B cell (primary cell): ENCODE results near the gene MYOM1. TPM values are rescaled to one million over a fixed set of nuclear protein-coding genes. Genes with fewer than 3 reads are reported as not detected.

Experiments
- ATAC-seq: fragments of 200-7000 bp; cut with Tn5 transposase; one replicate; pipeline ENCODE4 v1.10.0; 2021; ENCODE audit warnings: low read depth, mild to moderate bottlenecking, moderate number of reproducible peaks, moderate library complexity
- CTCF ChIA-PET: fragments of 350-600 bp; sonication (Branson Sonifier 250); formaldehyde crosslinking; loops from one replicate; lab custom pipeline; 2021; ENCODE audit warnings: antibody characterized with exemption, inconsistent platforms; lab: Charles Lee
- POLR2A ChIA-PET: fragments of 350-600 bp; sonication (Branson Sonifier 250); formaldehyde crosslinking; loops from one replicate; lab custom pipeline; 2021; ENCODE audit warnings: antibody characterized with exemption; lab: Charles Lee
- DNase-seq: peaks from one replicate; pipeline ENCODE4 v3.0.0; 2013
- H2AFZ ChIP-seq: 2 replicates; pipeline ENCODE4 v1.6.1; 2012; ENCODE audit warnings: mild to moderate bottlenecking, low read depth, low read length; ENCODE audit not compliant: insufficient read depth, poor library complexity, severe bottlenecking
- H3K27ac ChIP-seq, 2 donors: 1 replicate in 1 of 2; 2 replicates in 1 of 2; pipeline ENCODE4 v1.5.1; 2012 to 2013; ENCODE audit warnings: low read length in 2 of 2, mild to moderate bottlenecking in 2 of 2, moderate library complexity in 1 of 2
- H3K27me3 ChIP-seq, 4 experiments: fragments of 200-600 bp in 1 of 4; sonication (generic) in 1 of 4; replicated peaks in 1 of 4; 1 replicate in 2 of 4; 2 replicates in 2 of 4; pipeline versions ENCODE4 v1.6.1 to v1.7.0; 2013 to 2016; ENCODE audit warnings: low read length in 3 of 4, mild to moderate bottlenecking in 2 of 4, mixed read lengths in 1 of 4, moderate library complexity in 1 of 4; ENCODE audit not compliant: insufficient read depth in 4 of 4, control insufficient read depth in 3 of 4; ENCODE audit errors: control extremely low read depth in 1 of 4
- H3K36me3 ChIP-seq, 2 experiments: replicated peaks in 1 of 2; 1 replicate in 1 of 2; 2 replicates in 1 of 2; pipeline versions ENCODE4 v1.6.1 to v1.7.1; 2013; ENCODE audit warnings: low read length in 1 of 2; ENCODE audit not compliant: insufficient read depth in 2 of 2, control insufficient read depth in 1 of 2; ENCODE audit errors: control extremely low read depth in 1 of 2, extremely low read depth in 1 of 2
- H3K4me1 ChIP-seq, 2 donors: fragments of 200-600 bp in 1 of 2; sonication (generic) in 1 of 2; 1 replicate in 1 of 2; 2 replicates in 1 of 2; pipeline versions ENCODE4 v1.5.1 to v1.6.1; 2013 to 2017; ENCODE audit warnings: low read length in 2 of 2; ENCODE audit not compliant: control insufficient read depth in 2 of 2, insufficient read depth in 2 of 2
- H3K4me2 ChIP-seq: replicated peaks from 2 replicates; pipeline ENCODE3; 2012; ENCODE audit warnings: mild to moderate bottlenecking, low read depth, low read length; ENCODE audit not compliant: poor library complexity, severe bottlenecking
- H3K4me3 ChIP-seq, 5 experiments: fragments of 200-600 bp in 1 of 5; sonication (generic) in 1 of 5; 1 replicate in 3 of 5; 2 replicates in 2 of 5; pipeline versions ENCODE4 v1.5.1 to v1.7.0; 2011 to 2016; ENCODE audit warnings: low read length in 4 of 5, mild to moderate bottlenecking in 4 of 5, low read depth in 2 of 5, control low read depth in 1 of 5, moderate library complexity in 1 of 5; ENCODE audit not compliant: insufficient read depth in 1 of 5; ENCODE audit errors: control extremely low read depth in 1 of 5, extremely low read depth in 1 of 5
- H3K79me2 ChIP-seq: fragments of 200-600 bp; sonication (generic); one replicate; pipeline ENCODE4 v1.6.0; 2016; ENCODE audit warnings: low read length; ENCODE audit not compliant: control insufficient read depth, insufficient read depth
- H3K9ac ChIP-seq: fragments of 200-600 bp; sonication (generic); 2 replicates; pipeline ENCODE4 v1.6.1; 2017; ENCODE audit warnings: mild to moderate bottlenecking, low read length, moderate library complexity
- H3K9me3 ChIP-seq, 3 donors: one replicate each; pipeline versions ENCODE4 v1.6.1 to v1.7.1; 2013; ENCODE audit warnings: low read length in 2 of 3; ENCODE audit not compliant: control insufficient read depth in 2 of 3, insufficient read depth in 1 of 3; ENCODE audit errors: control extremely low read depth in 1 of 3
- H4K20me1 ChIP-seq: 2 replicates; pipeline ENCODE4 v1.6.0; 2012; ENCODE audit warnings: mild to moderate bottlenecking, low read length; ENCODE audit not compliant: insufficient read depth, control insufficient read depth, poor library complexity, severe bottlenecking
- H3K27ac Mint-ChIP-seq: one replicate; pipeline ENCODE4 v1.8.0; 2021; ENCODE audit warnings: mixed read lengths
- H3K27me3 Mint-ChIP-seq: one replicate; pipeline ENCODE4 v1.8.0; 2021; ENCODE audit warnings: mixed read lengths
- H3K4me1 Mint-ChIP-seq: one replicate; pipeline ENCODE4 v1.8.0; 2021; ENCODE audit warnings: mixed read lengths
- H3K4me3 Mint-ChIP-seq: one replicate; pipeline ENCODE4 v1.8.0; 2021; ENCODE audit warnings: mixed read lengths
- H3K9me3 Mint-ChIP-seq: one replicate; pipeline ENCODE4 v1.8.0; 2022; ENCODE audit warnings: mixed read lengths; ENCODE audit not compliant: insufficient read depth
- EZH2 ChIP-seq: IDR thresholded peaks from 2 replicates; pipeline ENCODE4 v1.6.1; 2012; ENCODE audit warnings: borderline replicate concordance, low read depth, mild to moderate bottlenecking, moderate library complexity, low read length; ENCODE audit not compliant: insufficient read depth, poor library complexity, severe bottlenecking
- WGBS: methylation state at CpG from one replicate; pipeline ENCODE4 v1.1.5; 2013; ENCODE audit warnings: missing lambda C conversion rate; ENCODE audit not compliant: insufficient coverage; 5-methylcytosine and 5-hydroxymethylcytosine counted together
- intact Hi-C: fragments of 100-400 bp; cut with micrococcal nuclease; formaldehyde crosslinking; loops from one replicate; pipeline ENCODE4 v1.10.0; 2022
- polyA plus RNA-seq: library from polyadenylated mRNA; depleted of rRNA; stranded (reverse); fragments of >200 nt; gene quantifications from 2 replicates; pipeline ENCODE4 v1.2.3, GENCODE V29; 2012
- total RNA-seq, 2 donors: library from RNA; stranded (reverse); fragments of 120-200 nt in 1 of 2; gene quantifications; 1 replicate in 1 of 2; 2 replicates in 1 of 2; pipeline versions ENCODE4 v1.2.3 to v1.2.4, GENCODE V29; 2013 to 2022
- TF ChIP-seq, protein P1 (sequence below): fragments of 200-600 bp; IDR thresholded peaks from one replicate; pipeline ENCODE4 v1.8.0; 2022; ENCODE audit warnings: antibody characterized with exemption, mild to moderate bottlenecking

Gene MYOM1
- total and polyA plus RNA-seq, 2 donors (not counting 1 experiment from before 2014, with no cell fraction given): 1.5 to 12.8 TPM

DNA sequence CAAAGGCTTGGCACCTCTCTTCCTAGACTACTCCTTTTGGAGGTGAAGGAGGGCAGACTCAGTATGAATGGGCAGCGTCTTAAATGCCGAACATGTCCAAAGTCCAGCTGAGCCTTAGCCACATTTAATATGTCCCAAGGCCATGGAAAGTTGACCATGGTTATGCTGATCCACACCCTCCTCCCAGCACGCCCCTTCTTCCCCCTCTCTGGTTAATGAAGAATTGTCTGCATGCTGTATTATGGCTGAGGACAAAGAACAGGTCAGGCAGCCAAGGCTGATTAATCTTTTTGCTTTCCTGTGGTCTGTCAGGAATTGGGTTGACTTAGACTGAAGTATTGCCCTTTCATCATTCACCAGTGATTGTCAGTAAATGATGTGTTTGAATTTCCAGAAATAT, 5.8 kb upstream of the MYOM1 start:
- POLR2A ChIA-PET: no interaction called here

DNA sequence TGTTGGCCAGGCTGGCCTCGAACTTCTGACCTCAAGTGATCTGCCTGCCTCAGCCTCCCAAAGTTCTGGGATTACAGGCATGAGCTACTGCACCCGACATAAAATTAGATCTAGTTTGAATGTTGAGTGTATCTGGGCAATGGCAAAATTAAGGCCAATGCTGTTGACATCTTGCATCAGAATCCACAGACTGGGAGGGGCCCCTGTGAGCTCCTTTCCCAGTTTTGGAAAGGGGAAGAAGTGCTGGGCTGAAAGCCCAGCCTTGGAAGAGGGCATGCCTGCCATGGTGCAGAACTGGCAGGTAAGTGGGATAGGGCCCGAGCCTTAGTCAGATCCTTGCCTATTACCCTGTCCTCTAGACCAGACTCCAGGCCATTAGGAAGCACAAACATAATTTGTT, 4.5 kb upstream of the MYOM1 start:
- no peaks in the 10 kb centered on the region for H3K36me3 ChIP-seq
- no peaks in the 10 kb centered on the region for H3K4me1 ChIP-seq
- Mint-ChIP-seq H3K4me1 (no peaks in the 10 kb centered on the region), H3K27ac (no peak overlapping the region), H3K9me3 (no peaks in the 10 kb centered on the region), H3K4me3 (no peak overlapping the region), H3K27me3 (no peaks in the 10 kb centered on the region)
- intact Hi-C loops: no loop called here
- H3K9me3 ChIP-seq: no peaks in the 10 kb centered on the region
- TF ChIP-seq EZH2: no peak
- TF ChIP-seq, protein P1, sequence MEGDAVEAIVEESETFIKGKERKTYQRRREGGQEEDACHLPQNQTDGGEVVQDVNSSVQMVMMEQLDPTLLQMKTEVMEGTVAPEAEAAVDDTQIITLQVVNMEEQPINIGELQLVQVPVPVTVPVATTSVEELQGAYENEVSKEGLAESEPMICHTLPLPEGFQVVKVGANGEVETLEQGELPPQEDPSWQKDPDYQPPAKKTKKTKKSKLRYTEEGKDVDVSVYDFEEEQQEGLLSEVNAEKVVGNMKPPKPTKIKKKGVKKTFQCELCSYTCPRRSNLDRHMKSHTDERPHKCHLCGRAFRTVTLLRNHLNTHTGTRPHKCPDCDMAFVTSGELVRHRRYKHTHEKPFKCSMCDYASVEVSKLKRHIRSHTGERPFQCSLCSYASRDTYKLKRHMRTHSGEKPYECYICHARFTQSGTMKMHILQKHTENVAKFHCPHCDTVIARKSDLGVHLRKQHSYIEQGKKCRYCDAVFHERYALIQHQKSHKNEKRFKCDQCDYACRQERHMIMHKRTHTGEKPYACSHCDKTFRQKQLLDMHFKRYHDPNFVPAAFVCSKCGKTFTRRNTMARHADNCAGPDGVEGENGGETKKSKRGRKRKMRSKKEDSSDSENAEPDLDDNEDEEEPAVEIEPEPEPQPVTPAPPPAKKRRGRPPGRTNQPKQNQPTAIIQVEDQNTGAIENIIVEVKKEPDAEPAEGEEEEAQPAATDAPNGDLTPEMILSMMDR: no peak
- H3K4me2 ChIP-seq: no peak overlapping the region
- ATAC-seq: no peak
- H2AFZ ChIP-seq: no peak overlapping the region
- POLR2A ChIA-PET: no interaction called here
- H4K20me1 ChIP-seq: no peaks in the 10 kb centered on the region
- WGBS: 94% methylated on average over 2 of the region's 3 CpGs
- DNase-seq: no peak
- H3K4me3 ChIP-seq: no peak overlapping the region
- CTCF ChIA-PET: interaction anchor here (1.3 kb wide), 1 partner anchor 370 kb away, joined by 3 read pairs; no protein-coding TSS in a partner anchor
- no peak overlapping the region for H3K27ac ChIP-seq
- no peaks in the 10 kb centered on the region for H3K27me3 ChIP-seq
- no peak overlapping the region for H3K9ac ChIP-seq
- H3K79me2 ChIP-seq: no peaks in the 10 kb centered on the region

More for the DNA sequence above, 5.8 kb upstream of the MYOM1 start:
- no peak overlapping the region for H3K9ac ChIP-seq
- H3K27me3 ChIP-seq: no peaks in the 10 kb centered on the region
- TF ChIP-seq EZH2: no peak
- TF ChIP-seq, protein P1: no peak
- no peak overlapping the region for H3K4me3 ChIP-seq
- no peaks in the 10 kb centered on the region for H3K9me3 Mint-ChIP-seq
- no peak overlapping the region for H2AFZ ChIP-seq
- DNase-seq (no peak), ATAC-seq (no peak)
- no peaks in the 10 kb centered on the region for H4K20me1 ChIP-seq
- no peak overlapping the region for H3K27ac ChIP-seq
- H3K27me3 Mint-ChIP-seq: no peaks in the 10 kb centered on the region
- H3K27ac Mint-ChIP-seq: no peak overlapping the region
- CTCF ChIA-PET: interaction anchor here (1.1 kb wide), 1 partner anchor 231 kb away, joined by 3 read pairs; no protein-coding TSS in a partner anchor
- H3K79me2 ChIP-seq: no peaks in the 10 kb centered on the region
- no CpG with 5 or more reads among the region's 3 CpGs for WGBS
- no peaks in the 10 kb centered on the region for H3K4me1 Mint-ChIP-seq
- no peak overlapping the region for H3K4me2 ChIP-seq
- H3K4me3 Mint-ChIP-seq: no peak overlapping the region
- H3K36me3 ChIP-seq: no peaks in the 10 kb centered on the region
- H3K9me3 ChIP-seq: no peaks in the 10 kb centered on the region
- intact Hi-C loops: no loop called here
- H3K4me1 ChIP-seq: no peaks in the 10 kb centered on the region
